A549 (cell line): ENCODE results near the gene ANKRD63. TPM values are rescaled to one million over a fixed set of nuclear protein-coding genes. Genes with fewer than 3 reads are reported as not detected.
A peak's percentile ranks its signal among the peaks of the same experiment; 100 is the strongest.

Experiments used
- ATAC-seq, 2 experiments: fragments of 200-7000 bp in 1 of 2; fragments of >200 bp in 1 of 2; cut with Nextera tagmentation in 1 of 2; cut with Tn5 transposase in 1 of 2; 3 replicates each; pipeline versions ENCODE4 v1.8.0 to v1.9.1; 2018 to 2020; ENCODE audit warnings: mild to moderate bottlenecking in 1 of 2, moderate library complexity in 1 of 2
- CTCF ChIA-PET: fragments of 300-600 bp; sonication (Branson Sonifier 250); formaldehyde crosslinking; extraction: SDS; loops from one replicate; lab custom pipeline; 2021; ENCODE audit warnings: antibody characterized with exemption, inconsistent platforms; lab: Yijun Ruan, JAX
- POLR2A ChIA-PET: fragments of 350-600 bp; formaldehyde crosslinking; extraction: SDS; loops from one replicate; lab custom pipeline; 2021; ENCODE audit warnings: antibody characterized with exemption, inconsistent platforms; lab: Yijun Ruan, JAX
- DNase-seq, 2 experiments: peaks; one replicate each; pipeline versions ENCODE4 v3.0.0 to v3.0.0-alpha.2; 2011 to 2016; ENCODE audit warnings: low read depth in 1 of 2, low spot score in 1 of 2
- FAIRE-seq: peaks from 2 replicates; lab custom pipeline; 2011; peaks lifted over from hg19 to GRCh38; lab: Jason Lieb, UNC
- H3K27ac ChIP-seq, 2 experiments: fragments of >200 bp; sonication (Bioruptor Twin); formaldehyde crosslinking; 3 replicates each; pipeline ENCODE4 v1.5.1; 2016 to 2017
- H3K4me1 ChIP-seq: fragments of >200 bp; sonication (Bioruptor Twin); formaldehyde crosslinking; 3 replicates; pipeline ENCODE4 v1.6.1; 2016
- H3K4me2 ChIP-seq: fragments of >200 bp; sonication (Bioruptor Twin); formaldehyde crosslinking; 3 replicates; pipeline ENCODE4 v1.6.1; 2016
- H3K4me3 ChIP-seq: fragments of >200 bp; sonication (Bioruptor Twin); formaldehyde crosslinking; 3 replicates; pipeline ENCODE4 v1.5.1; 2016
- H3K9me3 ChIP-seq: fragments of >200 bp; sonication (Bioruptor Twin); formaldehyde crosslinking; 3 replicates; pipeline ENCODE4 v1.6.1; 2016
- BHLHE40 ChIP-seq: IDR thresholded peaks from 2 replicates; pipeline ENCODE4 v1.6.1; 2012; ENCODE audit warnings: low read depth, low read length, inconsistent platforms
- CBX2 ChIP-seq: fragments of 200-600 bp; sonication (generic); IDR thresholded peaks from 2 replicates; pipeline ENCODE4 v1.6.1; 2016; ENCODE audit warnings: low read depth, mild to moderate bottlenecking, borderline replicate concordance
- CBX8 ChIP-seq: fragments of 200-600 bp; sonication (generic); IDR thresholded peaks from 2 replicates; pipeline ENCODE4 v1.6.1; 2016
- CEBPB ChIP-seq, 2 experiments: fragments of >200 bp in 1 of 2; sonication (Bioruptor Twin) in 1 of 2; formaldehyde crosslinking in 1 of 2; IDR thresholded peaks; 2 replicates each; pipeline ENCODE4 v1.6.1; 2012 to 2016
- EHMT2 ChIP-seq: fragments of 200-600 bp; sonication (generic); IDR thresholded peaks from 2 replicates; pipeline ENCODE4 v1.6.1; 2016; ENCODE audit warnings: antibody characterized with exemption, low read depth, mild to moderate bottlenecking, moderate library complexity
- EP300 ChIP-seq, 2 experiments: fragments of >200 bp; sonication (Bioruptor Twin); formaldehyde crosslinking; IDR thresholded peaks; 2 replicates in 1 of 2; 3 replicates in 1 of 2; pipeline ENCODE4 v1.6.1; 2016 to 2017
- FOSB ChIP-seq: fragments of 250-450 bp; sonication (Bioruptor Pico); IDR thresholded peaks from 2 replicates; pipeline ENCODE4 v1.5.0; 2020; ENCODE audit warnings: mild to moderate bottlenecking, moderate library complexity
- FOSL2 ChIP-seq, 2 experiments: fragments of 450-650 bp in 1 of 2; fragments of >200 bp in 1 of 2; sonication (Bioruptor Twin) in 1 of 2; formaldehyde crosslinking; IDR thresholded peaks; 2 replicates each; pipeline versions ENCODE4 v1.5.0 to v1.6.1; 2016 to 2020; ENCODE audit warnings: mild to moderate bottlenecking in 1 of 2, moderate library complexity in 1 of 2
- HDAC2 ChIP-seq: fragments of 200-600 bp; sonication (generic); IDR thresholded peaks from 2 replicates; pipeline ENCODE4 v1.6.1; 2016
- HOXB13 ChIP-seq: fragments of 250-450 bp; sonication (Bioruptor Pico); IDR thresholded peaks from 2 replicates; pipeline ENCODE4 v1.5.0; 2020; ENCODE audit warnings: low read depth, mild to moderate bottlenecking, moderate library complexity
- HOXB5 ChIP-seq: fragments of 250-450 bp; sonication (Bioruptor Pico); IDR thresholded peaks from 2 replicates; pipeline ENCODE4 v1.5.0; 2020; ENCODE audit warnings: mild to moderate bottlenecking, moderate library complexity
- JUNB ChIP-seq: fragments of >200 bp; sonication (Bioruptor Twin); formaldehyde crosslinking; IDR thresholded peaks from 2 replicates; pipeline ENCODE4 v1.6.1; 2016
- KDM1A ChIP-seq: fragments of 200-600 bp; sonication (generic); IDR thresholded peaks from 2 replicates; pipeline ENCODE4 v1.6.1; 2016; ENCODE audit warnings: low read depth, mild to moderate bottlenecking
- KDM5A ChIP-seq: fragments of 200-600 bp; sonication (generic); IDR thresholded peaks from 2 replicates; pipeline ENCODE4 v1.6.1; 2016; ENCODE audit warnings: antibody characterized with exemption, mild to moderate bottlenecking
- MAFK ChIP-seq: fragments of 450-650 bp; IDR thresholded peaks from 2 replicates; pipeline ENCODE4 v1.6.1; 2014; ENCODE audit not compliant: partially characterized antibody
- MAZ ChIP-seq: fragments of 150-350 bp; IDR thresholded peaks from 2 replicates; pipeline ENCODE4 v1.6.1; 2014; ENCODE audit warnings: antibody characterized with exemption, low read depth, low read length, borderline replicate concordance
- MYC ChIP-seq: IDR thresholded peaks from 2 replicates; pipeline ENCODE4 v1.6.1; 2012; ENCODE audit warnings: mild to moderate bottlenecking, inconsistent platforms, low read length, improper control_type of control experiment, borderline replicate concordance
- POLR2AphosphoS2 ChIP-seq: conservative IDR thresholded peaks from 2 replicates; pipeline ENCODE4 v1.6.1; 2012; ENCODE audit warnings: low read length, improper control_type of control experiment, inconsistent platforms
- RAD21 ChIP-seq, 2 experiments: fragments of >200 bp in 1 of 2; sonication (Bioruptor Twin) in 1 of 2; formaldehyde crosslinking in 1 of 2; IDR thresholded peaks in 1 of 2; conservative IDR thresholded peaks in 1 of 2; 2 replicates in 1 of 2; 3 replicates in 1 of 2; pipeline ENCODE4 v1.6.1; 2012 to 2018; ENCODE audit warnings: inconsistent platforms in 1 of 2
- RARB ChIP-seq: fragments of 250-450 bp; sonication (Bioruptor Pico); IDR thresholded peaks from 2 replicates; pipeline ENCODE4 v1.8.0; 2021; ENCODE audit warnings: mild to moderate bottlenecking, moderate library complexity
- SMC3 ChIP-seq: fragments of >200 bp; sonication (Bioruptor Twin); formaldehyde crosslinking; IDR thresholded peaks from 3 replicates; pipeline ENCODE4 v1.6.1; 2018; ENCODE audit warnings: inconsistent platforms
- TP53 ChIP-seq: fragments of 250-450 bp; sonication (Bioruptor Pico); IDR thresholded peaks from 2 replicates; pipeline ENCODE4 v1.5.0; 2021; ENCODE audit warnings: mild to moderate bottlenecking, moderate library complexity
- ZFP36 ChIP-seq: fragments of 450-650 bp; IDR thresholded peaks from 2 replicates; pipeline ENCODE4 v1.6.1; 2014; ENCODE audit warnings: borderline replicate concordance; ENCODE audit not compliant: partially characterized antibody
- WGBS: methylation state at CpG from one replicate; pipeline ENCODE4 v1.1.6; 2017; ENCODE audit errors: missing lambda C conversion rate; 5-methylcytosine and 5-hydroxymethylcytosine counted together
- polyA plus RNA-seq, 4 experiments: library from polyadenylated mRNA; depleted of rRNA in 3 of 4; stranded (reverse); fragments of >200 nt; fragmentation: RNase III in 1 of 4; extraction: RNeasy Plus Mini Kit Qiagen cat#74134 plus additional on column Dnase treatment in 1 of 4; gene quantifications; 2 replicates in 3 of 4; 3 replicates in 1 of 4; pipeline ENCODE4 v1.2.3, GENCODE V29; 2011 to 2017
- TF ChIP-seq, protein P1 (sequence below): IDR thresholded peaks from 2 replicates; pipeline ENCODE4 v1.6.1; 2012
- TF ChIP-seq, protein P2 (sequence below): IDR thresholded peaks from 2 replicates; pipeline ENCODE4 v1.6.1; 2012
- TF ChIP-seq, protein P3 (sequence below): fragments of 250-450 bp; sonication (Bioruptor Pico); IDR thresholded peaks from 2 replicates; pipeline ENCODE4 v1.5.0; 2021; ENCODE audit warnings: mild to moderate bottlenecking, moderate library complexity, borderline replicate concordance
- TF ChIP-seq, protein P4 (sequence below): IDR thresholded peaks from 2 replicates; pipeline ENCODE4 v1.6.1; 2012; ENCODE audit warnings: low read depth, borderline replicate concordance
- TF ChIP-seq, protein P5 (sequence below): fragments of >200 bp; sonication (Bioruptor Twin); formaldehyde crosslinking; IDR thresholded peaks from 3 replicates; pipeline ENCODE4 v1.5.1; 2016
- TF ChIP-seq, protein P6 (sequence below): fragments of 150-350 bp; IDR thresholded peaks from 2 replicates; pipeline ENCODE4 v1.6.1; 2014; ENCODE audit warnings: low read depth, mild to moderate bottlenecking, low read length

Gene ANKRD63
- polyA plus RNA-seq, 2 of the 4 experiments (the other 2 are of a cell fraction) = 0.25 TPM; not detected in 1

DNA sequence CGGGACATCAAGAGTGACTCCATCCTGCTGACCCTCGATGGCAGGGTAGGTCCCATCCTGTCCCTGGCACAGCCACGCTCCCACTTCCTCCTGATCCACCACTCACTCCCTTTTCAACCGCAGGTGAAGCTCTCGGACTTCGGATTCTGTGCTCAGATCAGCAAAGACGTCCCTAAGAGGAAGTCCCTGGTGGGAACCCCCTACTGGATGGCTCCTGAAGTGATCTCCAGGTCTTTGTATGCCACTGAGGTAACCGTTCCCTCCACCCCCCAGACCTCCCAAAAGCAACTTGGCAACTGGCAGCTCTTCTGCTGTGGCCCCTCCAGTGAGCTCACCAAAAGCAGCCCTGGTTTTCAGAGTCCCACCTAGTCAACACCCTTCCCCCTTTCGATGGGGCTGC lies 9.4 kb downstream of the ANKRD63 start:
- no peak overlapping the region for H3K27ac ChIP-seq
- POLR2A ChIA-PET = interaction anchor here (2.3 kb wide), 1 partner anchor 227 kb away, joined by 9 read pairs; no protein-coding TSS in a partner anchor
- no peak overlapping the region for H3K4me3 ChIP-seq
- no peak for FAIRE-seq
- CTCF ChIA-PET = interaction anchor here (0.7 to 19.7 kb wide), 23 partner anchors 10 to 234 kb away, joined by 3 to 658 read pairs (median 8); partner anchors contain the start of genes ANKRD63, CCDC9B, PAK6 and PLCB2
- no peak for TF ChIP-seq CEBPB (IDR thresholded peaks at IDR 0.05)
- no peak for TF ChIP-seq CBX8
- TF ChIP-seq RARB = no peak
- TF ChIP-seq, protein P1, sequence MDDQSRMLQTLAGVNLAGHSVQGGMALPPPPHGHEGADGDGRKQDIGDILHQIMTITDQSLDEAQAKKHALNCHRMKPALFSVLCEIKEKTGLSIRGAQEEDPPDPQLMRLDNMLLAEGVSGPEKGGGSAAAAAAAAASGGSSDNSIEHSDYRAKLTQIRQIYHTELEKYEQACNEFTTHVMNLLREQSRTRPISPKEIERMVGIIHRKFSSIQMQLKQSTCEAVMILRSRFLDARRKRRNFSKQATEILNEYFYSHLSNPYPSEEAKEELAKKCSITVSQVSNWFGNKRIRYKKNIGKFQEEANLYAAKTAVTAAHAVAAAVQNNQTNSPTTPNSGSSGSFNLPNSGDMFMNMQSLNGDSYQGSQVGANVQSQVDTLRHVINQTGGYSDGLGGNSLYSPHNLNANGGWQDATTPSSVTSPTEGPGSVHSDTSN = no peak
- no peak for TF ChIP-seq HOXB13
- TF ChIP-seq ZFP36 = no peak
- TF ChIP-seq RAD21 (conservative IDR thresholded peaks at IDR 0.05 in 1 of 2, IDR thresholded peaks at IDR 0.05 in 1 of 2) = no peak
- TF ChIP-seq EP300 (IDR thresholded peaks at IDR 0.05) = no peak
- no peak for TF ChIP-seq HOXB5 (CRISPR knock-in tag)
- TF ChIP-seq, protein P2, sequence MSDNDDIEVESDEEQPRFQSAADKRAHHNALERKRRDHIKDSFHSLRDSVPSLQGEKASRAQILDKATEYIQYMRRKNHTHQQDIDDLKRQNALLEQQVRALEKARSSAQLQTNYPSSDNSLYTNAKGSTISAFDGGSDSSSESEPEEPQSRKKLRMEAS = no peak
- TF ChIP-seq HDAC2 = no peak
- TF ChIP-seq, protein P3, sequence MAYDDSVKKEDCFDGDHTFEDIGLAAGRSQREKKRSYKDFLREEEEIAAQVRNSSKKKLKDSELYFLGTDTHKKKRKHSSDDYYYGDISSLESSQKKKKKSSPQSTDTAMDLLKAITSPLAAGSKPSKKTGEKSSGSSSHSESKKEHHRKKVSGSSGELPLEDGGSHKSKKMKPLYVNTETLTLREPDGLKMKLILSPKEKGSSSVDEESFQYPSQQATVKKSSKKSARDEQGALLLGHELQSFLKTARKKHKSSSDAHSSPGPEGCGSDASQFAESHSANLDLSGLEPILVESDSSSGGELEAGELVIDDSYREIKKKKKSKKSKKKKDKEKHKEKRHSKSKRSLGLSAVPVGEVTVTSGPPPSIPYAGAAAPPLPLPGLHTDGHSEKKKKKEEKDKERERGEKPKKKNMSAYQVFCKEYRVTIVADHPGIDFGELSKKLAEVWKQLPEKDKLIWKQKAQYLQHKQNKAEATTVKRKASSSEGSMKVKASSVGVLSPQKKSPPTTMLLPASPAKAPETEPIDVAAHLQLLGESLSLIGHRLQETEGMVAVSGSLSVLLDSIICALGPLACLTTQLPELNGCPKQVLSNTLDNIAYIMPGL (CRISPR knock-in tag) = no peak
- TF ChIP-seq BHLHE40 = no peak
- H3K4me2 ChIP-seq = no peak overlapping the region
- 0 out of 6 replicates have a peak, but pooled peaks of 1 of the 2 experiments have one; percentile 5 for ATAC-seq
- no peaks in the 10 kb centered on the region for H3K4me1 ChIP-seq
- H3K9me3 ChIP-seq = no peaks in the 10 kb centered on the region
- no peak for DNase-seq
- WGBS = 63% methylated on average over 8 of the region's 9 CpGs

DNA sequence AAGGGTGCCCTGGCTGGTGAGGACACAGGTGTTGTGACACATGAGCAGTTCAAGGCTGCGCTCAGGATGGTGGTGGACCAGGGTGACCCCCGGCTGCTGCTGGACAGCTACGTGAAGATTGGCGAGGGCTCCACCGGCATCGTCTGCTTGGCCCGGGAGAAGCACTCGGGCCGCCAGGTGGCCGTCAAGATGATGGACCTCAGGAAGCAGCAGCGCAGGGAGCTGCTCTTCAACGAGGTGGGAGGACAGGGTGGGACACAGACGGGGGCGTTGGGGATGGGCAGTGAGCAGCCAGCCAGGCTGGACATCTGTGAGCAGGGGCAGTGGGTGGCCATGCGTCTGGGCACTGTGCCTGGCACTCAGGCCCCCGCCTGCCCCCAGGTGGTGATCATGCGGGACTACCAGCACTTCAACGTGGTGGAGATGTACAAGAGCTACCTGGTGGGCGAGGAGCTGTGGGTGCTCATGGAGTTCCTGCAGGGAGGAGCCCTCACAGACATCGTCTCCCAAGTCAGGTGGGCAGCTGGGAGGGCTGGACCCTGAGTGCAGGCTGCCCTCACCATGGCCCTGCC lies 10.3 kb downstream of the ANKRD63 start:
- WGBS = 0% methylated on average over 1 of the region's 20 CpGs
- ATAC-seq (peak; percentile 52 to 85; a peak in 4 of 6 replicates), FAIRE-seq (no peak), DNase-seq (peak; percentile 45 to 48)
- no peaks in the 10 kb centered on the region for H3K9me3 ChIP-seq
- H3K4me3 ChIP-seq = no peak overlapping the region
- POLR2A ChIA-PET = interaction anchor here (2.3 kb wide), 1 partner anchor 226 kb away, joined by 9 read pairs; no protein-coding TSS in a partner anchor
- TF ChIP-seq, protein P2 = no peak
- TF ChIP-seq FOSB (CRISPR knock-in tag) (no peak), TP53 (CRISPR knock-in tag) (no peak), FOSL2 (IDR thresholded peaks at IDR 0.05) (no peak), FOSL2 (CRISPR knock-in tag; IDR thresholded peaks at IDR 0.05) (no peak), JUNB (no peak), MAFK (no peak), MYC (no peak), MAZ (no peak), KDM5A (no peak), EHMT2 (no peak), HOXB13 (no peak), CBX2 (no peak), SMC3 (0 out of 3 replicates have a peak, but pooled peaks have one; percentile 26), ZFP36 (no peak), RAD21 (conservative IDR thresholded peaks at IDR 0.05 in 1 of 2, IDR thresholded peaks at IDR 0.05 in 1 of 2) (peak; percentile 21 to 41; a peak in 2 of 5 replicates), POLR2AphosphoS2 (no peak), KDM1A (no peak), BHLHE40 (no peak)
- TF ChIP-seq, protein P4, sequence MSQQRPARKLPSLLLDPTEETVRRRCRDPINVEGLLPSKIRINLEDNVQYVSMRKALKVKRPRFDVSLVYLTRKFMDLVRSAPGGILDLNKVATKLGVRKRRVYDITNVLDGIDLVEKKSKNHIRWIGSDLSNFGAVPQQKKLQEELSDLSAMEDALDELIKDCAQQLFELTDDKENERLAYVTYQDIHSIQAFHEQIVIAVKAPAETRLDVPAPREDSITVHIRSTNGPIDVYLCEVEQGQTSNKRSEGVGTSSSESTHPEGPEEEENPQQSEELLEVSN = no peak
- TF ChIP-seq, protein P5, sequence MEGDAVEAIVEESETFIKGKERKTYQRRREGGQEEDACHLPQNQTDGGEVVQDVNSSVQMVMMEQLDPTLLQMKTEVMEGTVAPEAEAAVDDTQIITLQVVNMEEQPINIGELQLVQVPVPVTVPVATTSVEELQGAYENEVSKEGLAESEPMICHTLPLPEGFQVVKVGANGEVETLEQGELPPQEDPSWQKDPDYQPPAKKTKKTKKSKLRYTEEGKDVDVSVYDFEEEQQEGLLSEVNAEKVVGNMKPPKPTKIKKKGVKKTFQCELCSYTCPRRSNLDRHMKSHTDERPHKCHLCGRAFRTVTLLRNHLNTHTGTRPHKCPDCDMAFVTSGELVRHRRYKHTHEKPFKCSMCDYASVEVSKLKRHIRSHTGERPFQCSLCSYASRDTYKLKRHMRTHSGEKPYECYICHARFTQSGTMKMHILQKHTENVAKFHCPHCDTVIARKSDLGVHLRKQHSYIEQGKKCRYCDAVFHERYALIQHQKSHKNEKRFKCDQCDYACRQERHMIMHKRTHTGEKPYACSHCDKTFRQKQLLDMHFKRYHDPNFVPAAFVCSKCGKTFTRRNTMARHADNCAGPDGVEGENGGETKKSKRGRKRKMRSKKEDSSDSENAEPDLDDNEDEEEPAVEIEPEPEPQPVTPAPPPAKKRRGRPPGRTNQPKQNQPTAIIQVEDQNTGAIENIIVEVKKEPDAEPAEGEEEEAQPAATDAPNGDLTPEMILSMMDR = peak; percentile 16; the same call in 1 of the 3 replicates
- TF ChIP-seq, protein P6, sequence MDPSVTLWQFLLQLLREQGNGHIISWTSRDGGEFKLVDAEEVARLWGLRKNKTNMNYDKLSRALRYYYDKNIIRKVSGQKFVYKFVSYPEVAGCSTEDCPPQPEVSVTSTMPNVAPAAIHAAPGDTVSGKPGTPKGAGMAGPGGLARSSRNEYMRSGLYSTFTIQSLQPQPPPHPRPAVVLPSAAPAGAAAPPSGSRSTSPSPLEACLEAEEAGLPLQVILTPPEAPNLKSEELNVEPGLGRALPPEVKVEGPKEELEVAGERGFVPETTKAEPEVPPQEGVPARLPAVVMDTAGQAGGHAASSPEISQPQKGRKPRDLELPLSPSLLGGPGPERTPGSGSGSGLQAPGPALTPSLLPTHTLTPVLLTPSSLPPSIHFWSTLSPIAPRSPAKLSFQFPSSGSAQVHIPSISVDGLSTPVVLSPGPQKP = no peak
- CTCF ChIA-PET = interaction anchor here (1.0 to 19.7 kb wide), 13 partner anchors 11 to 233 kb away, joined by 3 to 658 read pairs (median 48); partner anchors contain the start of genes ANKRD63, PAK6, PLCB2 and SRP14
- no peak overlapping the region for H3K27ac ChIP-seq
- peaks cover under 1% of the 10 kb centered on the region; the same call in 1 of the 3 replicates for H3K4me1 ChIP-seq
- H3K4me2 ChIP-seq = no peak overlapping the region
